IMR-90 (cell line): Measurements from ENCODE around the gene ADAMTSL1. TPM values are rescaled to one million over a fixed set of nuclear protein-coding genes. Genes with fewer than 3 reads are reported as not detected.

Source experiments
- ATAC-seq: fragments of 200-7000 bp; cut with Tn5 transposase; 2 replicates; pipeline ENCODE4 v1.9.1; 2020; ENCODE audit warnings: low read depth, mild to moderate bottlenecking, moderate library complexity
- BruUV-seq: library from RNA; stranded (reverse); fragments of 400-500 nt; replicated peaks from 2 replicates; lab custom pipeline; 2021; lab: Mats Ljungman, UMichigan
- CTCF ChIA-PET: fragments of 300-600 bp; formaldehyde crosslinking; extraction: SDS; loops from one replicate; lab custom pipeline; 2021; ENCODE audit warnings: antibody characterized with exemption; lab: Yijun Ruan, JAX
- POLR2A ChIA-PET: fragments of 300-600 bp; sonication (Branson Sonifier 250); formaldehyde crosslinking; loops from one replicate; lab custom pipeline; 2022; ENCODE audit warnings: antibody characterized with exemption; ENCODE audit not compliant: unreplicated experiment; lab: Charles Lee
- DNase-seq: peaks from one replicate; pipeline ENCODE4 v3.0.0; 2013
- H2AFZ ChIP-seq: replicated peaks from 2 replicates; pipeline ENCODE3; 2013; ENCODE audit warnings: low read length, mild to moderate bottlenecking; ENCODE audit not compliant: poor library complexity
- H2AK5ac ChIP-seq: 2 replicates; pipeline ENCODE4 v1.6.1; 2013; ENCODE audit warnings: low read depth, low read length, inconsistent platforms
- H2AK9ac ChIP-seq: replicated peaks from 2 replicates; pipeline ENCODE3; 2013; ENCODE audit warnings: mild to moderate bottlenecking, low read depth, low read length, moderate library complexity; ENCODE audit not compliant: poor library complexity
- H2BK120ac ChIP-seq: 2 replicates; pipeline ENCODE4 v1.6.1; 2013; ENCODE audit warnings: low read depth, low read length, inconsistent platforms
- H2BK15ac ChIP-seq: 3 replicates; pipeline ENCODE4 v1.6.1; 2013; ENCODE audit warnings: low read depth, low read length, inconsistent platforms
- H2BK20ac ChIP-seq: 2 replicates; pipeline ENCODE4 v1.6.1; 2013; ENCODE audit warnings: low read depth, mild to moderate bottlenecking, inconsistent platforms, low read length, moderate library complexity
- H2BK5ac ChIP-seq: 2 replicates; pipeline ENCODE4 v1.6.1; 2013; ENCODE audit warnings: mild to moderate bottlenecking, low read depth, low read length, inconsistent platforms; ENCODE audit not compliant: poor library complexity, severe bottlenecking
- H3K14ac ChIP-seq: replicated peaks from 2 replicates; pipeline ENCODE4 v1.6.1; 2013; ENCODE audit warnings: low read depth, low read length, inconsistent platforms
- H3K18ac ChIP-seq: 2 replicates; pipeline ENCODE4 v1.6.1; 2013; ENCODE audit warnings: low read depth, low read length, control low read depth
- H3K23ac ChIP-seq: 2 replicates; pipeline ENCODE4 v1.6.1; 2013; ENCODE audit warnings: low read depth, low read length, inconsistent platforms
- H3K27ac ChIP-seq: 2 replicates; pipeline ENCODE4 v1.5.1; 2013; ENCODE audit warnings: mild to moderate bottlenecking, control low read depth, low read length; ENCODE audit not compliant: insufficient read depth
- H3K27me3 ChIP-seq: 2 replicates; pipeline ENCODE4 v1.6.1; 2013; ENCODE audit warnings: low read length; ENCODE audit not compliant: control insufficient read depth, insufficient read depth
- H3K36me3 ChIP-seq: 2 replicates; pipeline ENCODE4 v1.6.1; 2013; ENCODE audit warnings: low read length, mixed read lengths; ENCODE audit not compliant: control insufficient read depth, insufficient read depth
- H3K4ac ChIP-seq: 2 replicates; pipeline ENCODE4 v1.6.1; 2013; ENCODE audit warnings: low read depth, low read length, inconsistent platforms
- H3K4me1 ChIP-seq: 2 replicates; pipeline ENCODE4 v1.6.1; 2013; ENCODE audit warnings: low read length, mixed read lengths; ENCODE audit not compliant: control insufficient read depth, insufficient read depth
- H3K4me2 ChIP-seq: 2 replicates; pipeline ENCODE4 v1.6.1; 2013; ENCODE audit warnings: low read depth, mild to moderate bottlenecking, control low read depth, low read length, moderate library complexity
- H3K4me3 ChIP-seq: 2 replicates; pipeline ENCODE4 v1.5.1; 2013; ENCODE audit warnings: low read depth, mild to moderate bottlenecking, control low read depth, low read length, moderate library complexity; ENCODE audit not compliant: insufficient read depth
- H3K56ac ChIP-seq: 2 replicates; pipeline ENCODE4 v1.6.1; 2013; ENCODE audit warnings: low read length, inconsistent platforms; ENCODE audit not compliant: insufficient read depth; ENCODE audit errors: extremely low read depth
- H3K79me1 ChIP-seq, 2 experiments: 2 replicates each; pipeline ENCODE4 v1.6.1; 2013; ENCODE audit warnings: low read length in 2 of 2, inconsistent platforms in 1 of 2, low read depth in 1 of 2
- H3K9ac ChIP-seq: 2 replicates; pipeline ENCODE4 v1.6.1; 2013; ENCODE audit warnings: low read depth, low read length, control low read depth
- H3K9me1 ChIP-seq: 2 replicates; pipeline ENCODE4 v1.6.1; 2013; ENCODE audit warnings: low read length, inconsistent platforms; ENCODE audit not compliant: insufficient read depth
- H3K9me3 ChIP-seq: 2 replicates; pipeline ENCODE4 v1.6.1; 2013; ENCODE audit warnings: low read length; ENCODE audit not compliant: control insufficient read depth, insufficient read depth
- H4K20me1 ChIP-seq: 2 replicates; pipeline ENCODE4 v1.6.1; 2013; ENCODE audit warnings: low read length, inconsistent platforms; ENCODE audit not compliant: insufficient read depth
- H4K5ac ChIP-seq: 2 replicates; pipeline ENCODE4 v1.6.1; 2013; ENCODE audit warnings: mild to moderate bottlenecking, low read depth, low read length, control low read depth
- H4K8ac ChIP-seq, 2 experiments: 2 replicates each; pipeline ENCODE4 v1.6.1; 2013; ENCODE audit warnings: low read depth in 2 of 2, low read length in 2 of 2, control low read depth in 1 of 2, inconsistent platforms in 1 of 2
- H4K91ac ChIP-seq: 2 replicates; pipeline ENCODE4 v1.6.1; 2013; ENCODE audit warnings: low read depth, low read length, inconsistent platforms; ENCODE audit not compliant: insufficient read depth
- POLR2A ChIP-seq: IDR thresholded peaks from 2 replicates; pipeline ENCODE4 v1.6.1; 2012; ENCODE audit warnings: mild to moderate bottlenecking, low read depth, low read length
- USF2 ChIP-seq: fragments of 150-350 bp; IDR thresholded peaks from 2 replicates; pipeline ENCODE4 v1.6.1; 2017; ENCODE audit warnings: mild to moderate bottlenecking, antibody characterized with exemption, low read length, low read depth
- WGBS, 2 experiments: methylation state at CpG; one replicate each; pipeline versions ENCODE4 v1.1.5 to v1.1.7; 2013; ENCODE audit warnings: missing lambda C conversion rate in 2 of 2; ENCODE audit not compliant: insufficient read length in 1 of 2; ENCODE audit errors: extremely low coverage in 2 of 2; 5-methylcytosine and 5-hydroxymethylcytosine counted together
- dilution Hi-C: fragments of 300-500 bp; cut with HindIII; formaldehyde crosslinking; loops from one replicate; pipeline ENCODE4 v1.14.3; 2018; ENCODE audit warnings: low sequenced_read_pairs; ENCODE audit not compliant: unreplicated experiment
- in situ Hi-C: fragments of 300-500 bp; cut with MboI; formaldehyde crosslinking; loops from 3 replicates; pipeline ENCODE4 v1.14.3; 2019; ENCODE audit warnings: low sequenced_read_pairs, inconsistent platforms, mixed read lengths
- intact Hi-C: fragments of 100-400 bp; cut with micrococcal nuclease; formaldehyde crosslinking; loops from 2 replicates; pipeline ENCODE4 v1.10.0; 2022
- polyA plus RNA-seq, 3 experiments: library from polyadenylated mRNA; depleted of rRNA; stranded (reverse); fragments of >200 nt; gene quantifications; 2 replicates each; pipeline ENCODE4 v1.2.3, GENCODE V29; 2012; ENCODE audit warnings: low replicate concordance in 1 of 3
- total RNA-seq: library from RNA; depleted of rRNA; stranded (reverse); fragments of >200 nt; gene quantifications from 2 replicates; pipeline ENCODE4 v1.2.3, GENCODE V29; 2012

The ADAMTSL1 gene
- total and polyA plus RNA-seq, 2 of the 4 experiments (the other 2 are of a cell fraction): 38.2 to 62.2 TPM

- Histone ChIP-seq H2BK5ac (no peak overlapping the region), H3K36me3 (no peaks in the 10 kb centered on the region), H2BK20ac (no peak overlapping the region), H3K4me2 (no peak overlapping the region), H3K27ac (no peak overlapping the region), H3K9ac (no peak overlapping the region), H4K8ac (no peak overlapping the region), H3K9me3 (0 out of 2 replicates have a peak, but pooled peaks cover 2% of the 10 kb centered on the region), H3K79me1 (no peaks in the 10 kb centered on the region), H3K18ac (no peak overlapping the region), H3K27me3 (peaks cover 42% of the 10 kb centered on the region), H4K5ac (no peak overlapping the region), H3K4me1 (no peaks in the 10 kb centered on the region), H3K4me3 (no peak overlapping the region), H2AK9ac (no peak overlapping the region), H4K91ac (no peak overlapping the region), H3K14ac (no peak overlapping the region), H3K56ac (no peak overlapping the region), H2AK5ac (no peak overlapping the region), H3K23ac (no peak overlapping the region), H4K20me1 (no peaks in the 10 kb centered on the region), H3K4ac (no peak overlapping the region), H2AFZ (no peak overlapping the region), H2BK15ac (no peak overlapping the region), H3K9me1 (0 out of 2 replicates have a peak, but pooled peaks cover 3% of the 10 kb centered on the region), H2BK120ac (no peak overlapping the region)
- CTCF ChIA-PET: no interaction called here
- POLR2A ChIA-PET: no interaction called here
- peak; percentile 22; the same call in 1 of the 2 replicates for TF ChIP-seq USF2
- TF ChIP-seq POLR2A: no peak
- intact Hi-C loops (no loop called here), dilution Hi-C loops (no loop called here), in situ Hi-C loops (no loop called here)
- ATAC-seq (no peak), DNase-seq (peak; percentile 6)
- BruUV-seq: no TSS peak
- no CpG with 5 or more reads among the region's 4 CpGs for WGBS, 2 experiments
Measured at GRCh38 chr9:18947892-18948339, 474.0 kb downstream of the ADAMTSL1 start.
